ENCODE data around the gene RERG. TPM values are rescaled to one million over a fixed set of nuclear protein-coding genes. Genes with fewer than 3 reads are reported as not detected.
A peak's percentile ranks its signal among the peaks of the same experiment; 100 is the strongest.
"Not testable (repeated sequence)": the region's sequence is repeated elsewhere in the genome, so short reads cannot be mapped to it uniquely, and the experiment has no call there.

RERG gene, protein sequence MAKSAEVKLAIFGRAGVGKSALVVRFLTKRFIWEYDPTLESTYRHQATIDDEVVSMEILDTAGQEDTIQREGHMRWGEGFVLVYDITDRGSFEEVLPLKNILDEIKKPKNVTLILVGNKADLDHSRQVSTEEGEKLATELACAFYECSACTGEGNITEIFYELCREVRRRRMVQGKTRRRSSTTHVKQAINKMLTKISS
- total RNA-seq = under 0.01 TPM

DNA sequence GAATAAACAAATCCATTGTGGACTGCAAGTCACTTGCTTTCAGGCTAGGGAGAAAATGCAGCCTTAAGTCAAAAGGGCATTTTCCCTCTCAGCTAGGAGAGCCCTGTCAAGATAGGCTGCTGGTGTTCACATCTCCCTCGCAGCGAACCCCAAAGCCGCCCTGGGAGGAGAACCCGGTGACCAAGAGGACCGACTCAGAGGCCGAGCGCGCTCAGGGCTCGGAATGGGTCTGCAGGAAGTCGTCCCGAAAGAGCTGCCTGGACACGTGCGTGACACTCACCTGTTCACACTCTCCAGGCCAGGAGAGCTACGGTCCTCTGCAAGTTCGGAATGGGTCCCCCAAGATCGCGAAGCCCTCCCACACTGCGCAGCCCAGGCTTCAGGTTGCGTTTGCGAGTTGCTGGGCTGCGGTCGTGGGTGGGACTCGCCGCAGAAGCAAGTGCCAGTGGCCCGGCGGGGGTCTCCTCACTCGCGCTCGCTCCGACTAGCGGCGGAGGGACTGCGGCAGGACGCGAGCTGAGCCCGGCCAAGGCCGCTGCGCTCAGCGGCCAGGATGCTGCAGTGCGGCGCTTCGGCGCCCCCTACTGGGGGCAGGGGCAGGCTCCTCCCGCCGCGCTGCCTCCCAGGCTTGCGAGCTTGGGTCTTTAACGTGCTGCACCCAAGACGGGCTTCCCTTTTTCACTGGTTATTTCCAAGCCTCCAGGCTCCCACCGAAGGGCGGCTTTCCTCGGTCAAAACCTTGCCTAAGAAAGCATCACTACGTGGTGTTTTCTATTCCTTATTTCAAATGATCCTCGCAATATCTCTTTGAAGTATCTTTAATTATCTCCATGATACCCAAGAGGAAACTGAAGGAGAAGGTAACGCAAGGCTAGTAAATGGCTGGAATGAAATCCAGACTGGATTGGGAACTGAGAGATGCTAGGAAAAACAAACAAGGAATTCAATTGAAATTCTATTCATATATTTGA, at the start of gene RERG:
TSS of gene RERG (minus strand) at position 503 of the 971 bp plus-strand sequence. CDS start 3,928 bp downstream, outside the sequence.
- DNase-seq (ENCODE audit: low read depth in 2 of 3, low spot score in 2 of 3) = peak; percentile 63 to 84 (median 81)

DNA sequence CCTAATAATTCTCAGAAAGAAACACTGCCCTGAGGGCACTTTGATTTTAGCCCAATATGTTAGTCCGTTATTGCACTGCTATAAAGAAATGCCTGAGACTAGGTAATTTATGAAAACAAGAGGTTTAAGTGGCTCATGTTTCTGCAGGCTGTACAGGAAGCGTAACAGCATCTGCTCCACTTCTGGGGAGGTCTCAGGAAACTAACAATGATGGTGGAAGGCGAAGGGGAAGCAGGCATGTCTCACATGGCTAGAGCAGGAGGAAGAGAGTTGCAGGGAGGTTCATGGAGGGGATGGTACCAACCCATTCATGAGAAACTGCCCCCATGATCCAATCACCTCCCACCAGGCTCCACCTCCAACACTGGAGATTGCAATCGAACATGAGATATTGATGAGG, 49.4 kb upstream of the RERG start:
- DNase-seq (ENCODE audit: low read depth in 2 of 3, low spot score in 2 of 3) = peak in 1 of 3 donors; percentile 46

DNA sequence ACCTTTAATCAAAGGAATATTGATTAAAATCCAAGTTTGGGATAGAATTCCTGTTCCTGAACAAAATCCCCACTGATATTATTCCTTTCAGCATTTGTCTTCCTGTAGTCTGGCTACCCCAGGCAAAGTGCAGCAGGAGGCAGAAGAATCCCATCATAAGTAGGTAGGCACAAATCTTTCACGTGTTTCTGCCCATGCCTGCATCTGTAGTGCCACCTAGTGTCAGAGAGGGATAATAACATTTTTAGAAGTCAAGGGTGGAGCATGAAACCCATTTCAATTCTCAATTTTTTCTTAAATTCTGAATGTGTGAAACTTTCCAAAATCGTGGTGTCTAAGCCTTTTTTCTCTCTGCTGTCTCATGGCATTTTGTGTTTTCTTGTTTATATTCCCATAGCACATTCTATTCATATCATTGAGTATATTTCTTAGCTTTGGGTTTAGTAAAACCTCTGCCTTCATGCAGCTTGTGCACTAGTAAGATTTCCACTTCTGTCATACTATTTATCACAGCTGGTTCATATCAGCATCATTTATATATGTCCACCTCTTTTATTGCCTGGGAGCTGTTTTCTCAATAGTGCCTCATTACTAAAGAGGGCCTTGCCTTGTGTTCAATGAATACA, 47.8 kb upstream of the RERG start:
- DNase-seq (ENCODE audit: low read depth in 2 of 3, low spot score in 2 of 3) = peak; percentile 22 to 72 (median 60)

DNA sequence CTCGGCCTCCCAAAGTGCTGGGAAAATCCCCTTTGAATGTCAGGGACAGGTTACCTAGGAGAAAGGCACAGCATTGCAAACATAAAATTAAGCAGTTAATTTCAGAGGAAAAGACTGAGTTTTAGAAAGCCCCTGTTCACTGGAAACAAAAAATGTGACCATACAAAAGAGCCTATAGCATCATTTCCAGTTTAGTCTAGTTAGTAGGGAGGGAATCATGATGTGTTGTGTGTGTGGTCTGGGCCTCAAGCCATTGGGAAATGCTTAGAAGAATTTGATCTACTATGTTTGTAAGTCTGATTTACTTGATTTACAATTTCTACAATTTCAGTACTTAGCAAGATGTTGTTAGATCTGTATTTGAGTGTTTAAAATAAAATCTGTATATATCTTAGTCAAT, 47.1 kb upstream of the RERG start:
- no peak for DNase-seq (ENCODE audit: low read depth in 2 of 3, low spot score in 2 of 3)

DNA sequence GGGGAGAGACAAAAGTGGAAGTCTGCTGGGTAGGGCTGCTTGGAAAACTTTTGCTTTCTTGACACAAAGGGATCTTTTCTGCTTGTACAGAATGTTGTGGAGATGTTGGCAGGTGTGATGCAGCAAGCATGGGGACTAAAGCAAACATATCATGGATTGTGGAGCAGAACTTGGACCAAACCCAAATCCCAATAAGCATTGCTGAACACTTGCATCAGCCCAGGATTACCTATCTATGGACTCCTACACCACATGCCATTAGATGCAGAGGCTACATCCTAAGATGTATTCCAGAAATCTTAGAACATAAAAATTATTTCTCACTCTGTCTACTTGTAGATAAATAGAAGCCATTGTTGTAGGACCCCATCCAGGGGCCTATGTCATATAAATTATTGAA, 44.7 kb upstream of the RERG start:
- DNase-seq (ENCODE audit: low read depth in 2 of 3, low spot score in 2 of 3) = no peak

DNA sequence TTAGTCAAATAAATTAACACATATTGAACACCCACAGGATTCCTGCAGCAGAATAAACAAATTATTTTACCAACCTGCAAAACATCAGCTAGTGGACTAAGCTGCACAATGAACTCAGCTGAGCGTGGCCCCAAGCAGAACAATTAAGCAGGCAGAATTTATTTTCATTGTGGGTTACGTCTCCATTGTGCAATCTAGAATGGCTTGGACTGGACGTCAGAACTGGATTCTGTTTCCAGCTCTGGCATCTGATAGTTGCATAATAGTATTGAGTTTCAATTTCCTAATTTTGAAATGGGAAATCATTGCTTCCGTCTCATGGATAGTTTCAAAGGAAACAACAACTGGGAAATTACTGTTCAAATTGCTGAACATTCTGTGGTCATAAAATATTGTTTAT, 35.5 kb upstream of the RERG start:
- no peak for DNase-seq (ENCODE audit: low read depth in 2 of 3, low spot score in 2 of 3)

DNA sequence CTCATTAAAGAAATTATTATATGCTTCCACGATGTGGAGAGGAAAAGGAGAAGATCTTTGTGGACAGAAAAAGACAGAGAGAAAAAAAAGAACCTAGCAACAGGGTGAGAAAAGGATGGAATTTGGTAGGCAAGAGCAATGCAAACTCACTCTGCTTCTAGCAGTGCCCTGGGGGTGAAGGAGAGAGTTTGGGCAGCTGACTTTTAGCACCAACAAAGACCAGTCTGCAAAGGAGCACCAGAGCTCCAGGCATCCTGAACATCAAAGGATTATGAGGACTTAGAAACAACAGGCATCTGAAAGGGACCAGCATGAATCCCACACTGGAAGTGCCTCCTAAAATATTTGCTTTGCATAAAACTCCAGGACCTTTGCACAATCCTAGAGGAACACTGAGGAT, 32.8 kb upstream of the RERG start:
- DNase-seq (ENCODE audit: low read depth in 2 of 3, low spot score in 2 of 3) = no peak

DNA sequence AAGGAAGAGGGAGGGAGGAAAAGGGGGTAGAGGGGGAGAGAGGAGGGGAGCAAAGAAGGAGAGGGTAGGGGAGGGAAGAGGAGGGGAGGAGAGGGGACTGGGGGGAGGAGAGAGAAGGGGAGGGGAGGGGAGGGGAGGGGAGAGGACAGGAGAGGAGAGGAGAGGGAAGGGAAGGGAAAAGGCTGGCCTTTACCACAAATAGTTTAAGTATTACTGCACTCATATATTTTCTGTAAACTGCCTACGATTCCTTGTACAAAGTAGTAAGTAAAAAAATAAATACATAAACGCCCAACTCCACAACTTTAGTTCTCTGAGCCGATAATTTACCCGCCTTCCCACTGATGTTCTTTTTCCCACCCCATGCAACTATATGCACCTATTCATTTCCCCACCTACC, 23.7 kb upstream of the RERG start:
- no peak for DNase-seq (ENCODE audit: low read depth in 2 of 3, low spot score in 2 of 3)

DNA sequence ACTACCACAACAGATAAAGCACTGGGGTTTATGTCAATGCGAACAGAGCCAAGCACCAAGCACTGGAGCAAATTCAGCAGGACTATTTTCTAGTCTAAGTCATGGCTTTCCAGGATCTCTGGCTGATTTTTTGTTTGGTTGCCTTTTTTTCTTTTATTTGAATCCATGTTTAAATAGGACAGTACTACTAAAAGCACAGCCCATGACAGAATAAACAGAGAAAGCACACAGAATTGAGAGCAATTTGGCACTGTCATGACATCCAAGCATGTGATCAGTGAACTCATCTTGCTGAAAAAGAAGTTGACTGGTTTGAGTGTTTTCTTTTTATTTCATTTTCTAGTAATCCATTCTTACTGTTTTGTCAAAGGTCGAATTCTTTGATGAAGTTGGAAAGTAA, 23.1 kb upstream of the RERG start:
- DNase-seq (ENCODE audit: low read depth in 2 of 3, low spot score in 2 of 3) = no peak

DNA sequence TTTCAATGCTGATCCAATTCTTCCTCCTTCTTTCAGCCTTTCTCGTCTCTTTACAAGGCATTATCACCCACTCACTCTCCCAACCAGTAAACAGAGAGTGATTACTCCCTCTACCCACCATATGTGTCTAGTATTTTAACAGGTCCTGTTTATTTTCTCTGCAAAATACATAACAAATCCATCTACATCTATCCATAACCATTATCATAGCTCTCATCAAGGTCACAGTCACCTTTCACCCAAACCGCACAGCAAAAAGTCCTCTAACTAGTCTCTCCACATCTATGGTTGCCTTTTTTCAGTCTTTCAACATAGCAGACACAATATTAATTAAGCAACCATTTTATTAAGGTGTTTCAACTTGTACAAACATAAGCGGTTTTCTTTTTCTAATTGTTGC, 21.9 kb upstream of the RERG start:
- DNase-seq (ENCODE audit: low read depth in 2 of 3, low spot score in 2 of 3) = no peak

DNA sequence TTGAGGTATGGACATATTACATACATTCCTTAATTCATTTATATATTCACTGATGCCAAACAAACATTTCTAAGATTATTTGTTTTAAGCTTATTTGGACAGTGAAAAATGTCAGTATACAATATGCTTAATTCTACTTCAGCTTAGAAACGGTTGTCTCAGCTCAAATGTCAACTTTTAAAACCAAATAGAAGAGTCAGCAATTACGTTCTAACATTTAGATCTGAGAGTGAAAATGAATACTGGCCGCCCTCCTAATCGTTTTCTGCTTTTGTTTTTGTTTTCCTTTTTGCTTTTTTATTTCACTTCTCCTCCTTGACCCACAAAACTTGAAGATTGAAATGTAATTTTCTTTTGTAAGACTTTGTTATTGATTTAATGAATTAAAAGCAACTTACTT, 19.7 kb upstream of the RERG start:
- DNase-seq (ENCODE audit: low read depth in 2 of 3, low spot score in 2 of 3) = no peak

DNA sequence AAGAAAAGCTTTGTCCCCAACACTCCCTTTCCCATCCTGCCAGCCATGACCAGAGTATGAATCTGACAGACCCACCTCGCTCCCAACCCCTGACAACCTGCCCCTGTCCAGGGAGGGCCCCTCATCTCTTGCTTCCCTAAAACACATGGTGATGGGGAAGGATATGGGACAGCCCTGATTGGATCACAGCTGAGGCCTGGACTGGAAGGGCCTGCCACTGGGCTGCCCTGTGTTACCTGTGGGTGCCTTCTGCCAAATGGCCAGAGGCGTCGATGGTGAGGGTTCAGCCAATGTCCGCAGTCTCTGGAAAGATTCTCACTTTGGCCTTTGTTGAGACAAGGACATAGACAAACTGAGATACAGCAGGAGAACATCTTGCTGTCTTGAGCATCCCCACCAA, 13.3 kb upstream of the RERG start:
- DNase-seq (ENCODE audit: low read depth in 2 of 3, low spot score in 2 of 3) = no peak

DNA sequence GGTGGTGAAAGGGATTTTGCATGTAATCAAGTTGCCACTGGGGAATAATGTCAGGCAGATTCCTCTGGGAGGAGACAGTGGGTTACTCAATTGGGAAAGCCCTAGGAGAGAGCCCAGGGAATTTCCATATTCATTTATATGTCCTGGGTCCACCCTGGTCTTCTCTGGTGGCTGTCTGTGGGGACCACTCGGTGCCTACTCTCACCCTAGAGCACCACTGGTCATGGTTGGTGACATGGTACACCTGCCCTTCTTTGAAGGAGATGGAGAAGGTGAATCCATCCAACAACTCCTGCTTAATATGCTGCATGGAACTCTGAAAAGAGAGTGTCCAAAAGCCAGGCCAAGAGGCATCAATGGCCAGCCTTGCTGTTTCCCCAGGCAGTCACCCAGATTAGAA, 12.8 kb upstream of the RERG start:
- no peak for DNase-seq (ENCODE audit: low read depth in 2 of 3, low spot score in 2 of 3)

DNA sequence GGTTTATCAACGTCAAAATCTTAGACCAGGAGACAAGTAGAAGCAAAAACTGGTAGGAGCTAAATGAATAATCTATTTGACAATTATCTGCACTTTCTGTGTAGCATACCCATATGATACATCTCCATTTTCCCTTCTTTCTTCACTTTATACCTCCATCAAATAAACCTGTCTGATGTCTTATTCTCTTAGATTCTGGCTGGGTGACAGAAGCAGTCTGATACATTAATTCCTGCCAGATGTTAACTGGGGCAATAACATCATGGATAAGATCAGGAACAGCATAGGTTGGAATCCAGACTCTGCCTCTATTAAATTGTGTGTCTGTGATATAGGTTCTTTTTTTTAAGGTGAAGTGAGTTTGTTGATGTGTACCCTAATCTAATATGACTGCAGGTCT, 11.7 kb upstream of the RERG start:
- no peak for DNase-seq (ENCODE audit: low read depth in 2 of 3, low spot score in 2 of 3)

DNA sequence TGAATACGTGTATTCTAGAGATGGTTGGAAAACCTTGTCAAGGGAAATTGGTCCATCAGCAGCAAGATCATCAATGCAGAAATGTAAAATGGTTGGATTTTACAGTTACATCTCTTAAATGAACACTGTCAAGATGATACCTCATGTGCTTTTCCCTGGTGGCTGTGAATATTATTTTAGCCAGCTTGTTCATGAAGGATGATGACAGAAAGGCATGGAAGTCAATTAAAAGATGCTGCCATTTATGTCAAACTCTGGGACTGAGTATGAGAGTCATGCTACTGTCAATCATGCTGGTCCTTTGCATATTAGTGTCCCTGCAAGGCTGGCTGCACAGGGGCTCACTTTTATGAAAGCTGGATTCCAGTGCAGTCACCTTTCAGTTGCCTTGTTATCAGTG, 10.3 kb upstream of the RERG start:
- DNase-seq (ENCODE audit: low read depth in 2 of 3, low spot score in 2 of 3) = no peak

DNA sequence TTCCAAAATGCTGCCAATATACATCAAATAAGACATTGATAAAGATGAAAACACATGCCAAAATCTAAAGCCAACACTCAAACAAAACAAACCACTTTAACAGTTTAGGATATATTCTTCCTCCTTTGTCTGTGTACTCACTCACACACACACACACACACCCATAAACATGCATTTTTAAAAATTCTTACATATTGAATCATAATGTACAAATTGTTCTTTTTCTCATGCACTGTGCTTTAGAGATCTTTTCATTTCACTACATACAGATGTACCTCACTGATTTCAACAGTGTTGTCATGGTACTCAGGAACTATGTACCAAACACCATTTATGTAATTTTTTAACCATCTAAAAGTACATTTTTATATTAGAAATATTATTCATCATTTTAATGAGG, 9.5 kb upstream of the RERG start:
- DNase-seq (ENCODE audit: low read depth in 2 of 3, low spot score in 2 of 3) = no peak

DNA sequence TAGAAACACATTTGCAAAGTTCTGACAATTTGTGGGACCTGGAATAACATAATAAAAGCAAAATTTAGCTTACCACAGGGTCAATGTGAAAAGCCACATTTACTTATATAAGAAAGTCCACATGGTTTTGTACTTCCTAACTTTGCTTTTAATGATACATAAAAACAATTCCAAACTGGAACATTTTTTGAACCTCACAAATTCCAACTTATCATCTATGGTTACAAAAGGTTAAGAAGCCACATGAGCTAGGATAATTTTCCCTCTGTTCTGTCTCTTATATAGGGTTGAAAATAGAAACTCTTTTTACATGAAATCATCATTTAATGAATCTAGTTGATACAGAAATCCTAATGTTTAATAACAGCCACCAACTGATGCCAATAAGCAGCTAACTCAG, 8.9 kb upstream of the RERG start:
- no peak for DNase-seq (ENCODE audit: low read depth in 2 of 3, low spot score in 2 of 3)

DNA sequence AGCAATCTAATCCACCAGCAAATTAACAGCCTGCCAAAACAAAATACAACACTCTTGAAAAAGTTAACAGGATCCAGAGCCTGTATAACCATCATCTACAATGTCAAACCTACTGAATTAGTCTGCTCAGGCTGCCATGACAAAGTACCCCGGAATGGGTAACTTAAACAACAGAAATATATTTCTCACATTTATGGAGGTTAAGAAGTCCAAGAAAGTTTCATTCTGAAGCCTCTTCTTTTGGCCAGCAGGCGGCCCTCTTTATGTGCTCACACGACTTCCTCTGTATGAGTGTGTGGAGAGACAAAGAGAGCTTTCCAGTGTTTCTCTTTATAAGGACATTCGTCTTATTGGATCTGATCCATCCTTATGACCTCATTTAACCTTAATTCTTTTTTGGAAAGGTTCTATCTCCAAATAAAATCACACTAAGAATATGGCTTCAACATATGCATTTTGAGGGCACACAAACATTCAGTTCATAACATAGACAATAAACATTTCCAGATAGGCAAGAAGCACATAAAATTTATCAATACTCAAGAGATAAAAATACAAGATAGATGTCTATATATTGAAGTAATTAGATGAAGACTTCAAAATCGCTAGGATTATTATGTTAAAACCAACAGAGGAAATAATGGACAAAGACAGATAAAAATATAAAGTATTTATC, 5.9 kb upstream of the RERG start:
- DNase-seq (ENCODE audit: low read depth in 2 of 3, low spot score in 2 of 3) = peak in 2 of 3 donors; percentile 37 to 71

DNA sequence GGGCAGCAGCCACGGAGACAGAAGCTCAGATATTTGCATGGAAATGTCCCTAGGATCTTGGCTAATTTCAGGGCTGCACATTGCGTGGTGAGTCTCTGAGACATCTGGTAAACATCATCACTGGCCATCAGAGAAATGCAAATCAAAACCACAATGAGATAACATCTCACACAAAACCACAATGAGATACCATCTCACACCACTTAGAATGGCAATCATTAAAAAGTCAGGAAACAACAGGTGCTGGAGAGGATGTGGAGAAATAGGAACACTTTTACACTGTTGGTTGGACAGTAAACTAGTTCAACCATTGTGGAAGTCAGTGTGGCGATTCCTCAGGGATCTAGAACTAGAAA, 4.6 kb upstream of the RERG start:
- not testable (repeated sequence) for DNase-seq (ENCODE audit: low read depth in 2 of 3, low spot score in 2 of 3)

DNA sequence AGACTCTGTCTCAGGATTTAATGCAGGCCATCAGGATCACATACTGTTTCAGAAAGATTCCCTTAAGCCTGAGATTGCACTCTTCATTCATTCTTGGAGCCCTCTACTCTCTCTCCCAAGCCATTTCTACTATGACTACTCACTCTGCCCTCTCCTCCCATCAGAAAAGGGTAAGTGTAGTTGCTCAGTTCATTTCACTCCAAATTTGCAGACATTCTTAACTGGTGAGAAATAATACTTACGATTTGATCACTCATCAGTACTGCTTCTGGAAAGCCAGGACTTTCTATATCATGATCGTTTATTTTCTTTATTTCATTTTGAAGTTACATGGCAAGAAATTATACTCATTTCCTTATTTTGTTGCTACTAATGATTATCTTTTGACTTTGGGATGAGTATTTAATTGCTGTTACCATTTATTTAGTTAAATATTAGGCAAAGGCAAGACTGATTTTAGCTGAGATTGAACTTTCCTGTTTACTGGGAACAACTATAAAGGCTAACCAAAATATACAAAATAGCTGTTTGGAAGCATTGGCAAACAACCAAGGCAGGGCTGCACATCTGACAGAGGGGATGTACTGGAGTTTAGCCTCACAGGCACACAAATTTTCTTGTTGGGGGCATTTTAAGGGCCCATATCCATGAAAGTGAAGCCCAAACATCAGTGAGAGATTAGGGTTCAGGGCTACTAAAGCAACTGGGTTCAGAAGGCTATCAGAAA, 4.1 kb upstream of the RERG start:
- DNase-seq (ENCODE audit: low read depth in 2 of 3, low spot score in 2 of 3) = no peak

DNA sequence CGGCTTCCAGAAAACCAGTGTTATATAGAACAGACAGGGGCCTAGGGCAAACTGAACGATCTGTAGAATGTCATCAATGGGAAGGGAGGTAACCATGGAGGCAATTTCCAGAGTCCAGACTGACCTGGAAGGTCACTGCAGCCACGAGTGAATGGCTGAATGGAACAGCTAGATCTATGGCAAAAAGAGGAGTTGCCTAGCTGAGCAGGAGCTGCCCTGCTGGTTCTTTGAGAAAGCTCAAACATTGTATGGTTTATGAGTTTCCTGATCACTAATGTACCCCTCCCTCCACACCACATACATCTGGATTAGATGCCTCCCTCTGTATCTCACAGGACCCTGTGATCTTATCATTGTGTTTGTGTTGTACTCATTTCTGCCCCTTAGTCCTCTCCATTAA, 1.0 kb upstream of the RERG start:
- DNase-seq (ENCODE audit: low read depth in 2 of 3, low spot score in 2 of 3) = no peak
